ENCODE data around the gene CLTB.

DNA sequence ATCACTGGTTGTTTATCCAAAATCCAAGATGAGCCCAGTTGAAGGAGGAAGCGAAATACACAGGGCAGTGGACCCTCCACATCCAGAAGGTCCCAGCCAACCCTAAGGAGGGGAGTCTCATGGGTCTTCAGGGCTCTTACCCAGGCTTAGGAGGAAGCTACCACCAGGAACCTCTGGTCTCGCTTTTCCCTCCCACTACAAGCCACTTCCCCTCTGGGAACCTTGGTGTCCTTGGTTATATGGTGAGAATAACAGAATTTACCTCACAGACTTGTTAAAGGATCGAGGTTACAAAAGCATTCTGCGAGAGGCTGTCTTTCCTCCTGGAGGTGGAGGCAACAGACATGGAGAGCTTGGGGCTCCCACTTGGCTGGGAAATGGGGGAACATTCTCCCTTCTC lies 24.3 kb downstream of the CLTB start:
- TF ChIP-seq, protein P1, sequence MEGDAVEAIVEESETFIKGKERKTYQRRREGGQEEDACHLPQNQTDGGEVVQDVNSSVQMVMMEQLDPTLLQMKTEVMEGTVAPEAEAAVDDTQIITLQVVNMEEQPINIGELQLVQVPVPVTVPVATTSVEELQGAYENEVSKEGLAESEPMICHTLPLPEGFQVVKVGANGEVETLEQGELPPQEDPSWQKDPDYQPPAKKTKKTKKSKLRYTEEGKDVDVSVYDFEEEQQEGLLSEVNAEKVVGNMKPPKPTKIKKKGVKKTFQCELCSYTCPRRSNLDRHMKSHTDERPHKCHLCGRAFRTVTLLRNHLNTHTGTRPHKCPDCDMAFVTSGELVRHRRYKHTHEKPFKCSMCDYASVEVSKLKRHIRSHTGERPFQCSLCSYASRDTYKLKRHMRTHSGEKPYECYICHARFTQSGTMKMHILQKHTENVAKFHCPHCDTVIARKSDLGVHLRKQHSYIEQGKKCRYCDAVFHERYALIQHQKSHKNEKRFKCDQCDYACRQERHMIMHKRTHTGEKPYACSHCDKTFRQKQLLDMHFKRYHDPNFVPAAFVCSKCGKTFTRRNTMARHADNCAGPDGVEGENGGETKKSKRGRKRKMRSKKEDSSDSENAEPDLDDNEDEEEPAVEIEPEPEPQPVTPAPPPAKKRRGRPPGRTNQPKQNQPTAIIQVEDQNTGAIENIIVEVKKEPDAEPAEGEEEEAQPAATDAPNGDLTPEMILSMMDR (IDR thresholded peaks at IDR 0.05; ENCODE audit: low read depth, low read length, missing input control): no peak
- TF ChIP-seq, protein P2, sequence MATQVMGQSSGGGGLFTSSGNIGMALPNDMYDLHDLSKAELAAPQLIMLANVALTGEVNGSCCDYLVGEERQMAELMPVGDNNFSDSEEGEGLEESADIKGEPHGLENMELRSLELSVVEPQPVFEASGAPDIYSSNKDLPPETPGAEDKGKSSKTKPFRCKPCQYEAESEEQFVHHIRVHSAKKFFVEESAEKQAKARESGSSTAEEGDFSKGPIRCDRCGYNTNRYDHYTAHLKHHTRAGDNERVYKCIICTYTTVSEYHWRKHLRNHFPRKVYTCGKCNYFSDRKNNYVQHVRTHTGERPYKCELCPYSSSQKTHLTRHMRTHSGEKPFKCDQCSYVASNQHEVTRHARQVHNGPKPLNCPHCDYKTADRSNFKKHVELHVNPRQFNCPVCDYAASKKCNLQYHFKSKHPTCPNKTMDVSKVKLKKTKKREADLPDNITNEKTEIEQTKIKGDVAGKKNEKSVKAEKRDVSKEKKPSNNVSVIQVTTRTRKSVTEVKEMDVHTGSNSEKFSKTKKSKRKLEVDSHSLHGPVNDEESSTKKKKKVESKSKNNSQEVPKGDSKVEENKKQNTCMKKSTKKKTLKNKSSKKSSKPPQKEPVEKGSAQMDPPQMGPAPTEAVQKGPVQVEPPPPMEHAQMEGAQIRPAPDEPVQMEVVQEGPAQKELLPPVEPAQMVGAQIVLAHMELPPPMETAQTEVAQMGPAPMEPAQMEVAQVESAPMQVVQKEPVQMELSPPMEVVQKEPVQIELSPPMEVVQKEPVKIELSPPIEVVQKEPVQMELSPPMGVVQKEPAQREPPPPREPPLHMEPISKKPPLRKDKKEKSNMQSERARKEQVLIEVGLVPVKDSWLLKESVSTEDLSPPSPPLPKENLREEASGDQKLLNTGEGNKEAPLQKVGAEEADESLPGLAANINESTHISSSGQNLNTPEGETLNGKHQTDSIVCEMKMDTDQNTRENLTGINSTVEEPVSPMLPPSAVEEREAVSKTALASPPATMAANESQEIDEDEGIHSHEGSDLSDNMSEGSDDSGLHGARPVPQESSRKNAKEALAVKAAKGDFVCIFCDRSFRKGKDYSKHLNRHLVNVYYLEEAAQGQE (IDR thresholded peaks at IDR 0.05): no peak
- TF ChIP-seq, protein P3, sequence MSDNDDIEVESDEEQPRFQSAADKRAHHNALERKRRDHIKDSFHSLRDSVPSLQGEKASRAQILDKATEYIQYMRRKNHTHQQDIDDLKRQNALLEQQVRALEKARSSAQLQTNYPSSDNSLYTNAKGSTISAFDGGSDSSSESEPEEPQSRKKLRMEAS (IDR thresholded peaks at IDR 0.05): no peak

All from liver (tissue), 2 donors.